Kidney epithelial cell (primary cell): Measurements from ENCODE around the gene TRIM71. TPM values are rescaled to one million over a fixed set of nuclear protein-coding genes. Genes with fewer than 3 reads are reported as not detected.

Source experiments
- DNase-seq: peaks from one replicate; pipeline ENCODE4 v3.0.0-alpha.2; 2010; ENCODE audit warnings: low read depth
- H3K27me3 ChIP-seq: 2 replicates; pipeline ENCODE4 v1.6.0; 2011; ENCODE audit warnings: low read length; ENCODE audit not compliant: control insufficient read depth, insufficient read depth
- H3K36me3 ChIP-seq: 2 replicates; pipeline ENCODE4 v1.5.1; 2011; ENCODE audit warnings: low read length; ENCODE audit not compliant: control insufficient read depth, insufficient read depth
- H3K4me3 ChIP-seq: 2 replicates; pipeline ENCODE4 v1.5.1; 2011; ENCODE audit warnings: low read depth, mild to moderate bottlenecking, control low read depth, low read length
- total RNA-seq: library from RNA; depleted of rRNA; stranded (reverse); fragments of >200 nt; gene quantifications from 2 replicates; pipeline ENCODE4 v1.2.3, GENCODE V29; 2015
- TF ChIP-seq, protein P1 (sequence below): IDR thresholded peaks from 2 replicates; pipeline ENCODE4 v1.5.1; 2011; ENCODE audit warnings: mild to moderate bottlenecking, moderate library complexity, low read length, control low read depth, inconsistent platforms; ENCODE audit not compliant: insufficient read depth, poor library complexity, severe bottlenecking

Gene TRIM71
- total RNA-seq, 1 donor from 2014 or later, result 2.4 TPM

DNA sequence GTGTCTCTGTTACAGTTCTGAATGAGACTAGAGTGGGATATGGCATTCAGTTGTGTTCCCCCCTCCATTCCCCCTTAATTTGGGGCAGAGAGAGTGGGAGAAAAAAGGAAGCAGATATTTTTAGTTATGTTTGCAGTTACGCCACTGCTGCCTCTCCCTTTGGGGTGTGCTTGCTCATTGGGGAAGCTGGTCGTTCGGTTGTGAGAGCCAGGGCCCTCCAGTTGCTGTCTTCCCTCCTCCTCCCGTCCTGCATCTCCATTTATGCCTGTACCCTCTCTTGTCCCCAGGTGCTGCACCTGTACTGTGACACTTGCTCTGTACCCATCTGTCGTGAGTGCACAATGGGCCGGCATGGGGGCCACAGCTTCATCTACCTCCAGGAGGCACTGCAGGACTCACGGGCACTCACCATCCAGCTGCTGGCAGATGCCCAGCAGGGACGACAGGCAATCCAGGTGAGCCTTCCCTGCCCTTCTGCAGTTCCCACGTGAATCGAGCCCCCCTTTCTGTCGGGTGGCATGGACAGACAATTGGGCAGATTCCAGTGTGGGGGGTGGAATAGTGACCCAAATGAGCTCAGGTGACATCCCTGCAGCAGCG is 55.8 kb downstream of the TRIM71 start:
- TF ChIP-seq, protein P1, sequence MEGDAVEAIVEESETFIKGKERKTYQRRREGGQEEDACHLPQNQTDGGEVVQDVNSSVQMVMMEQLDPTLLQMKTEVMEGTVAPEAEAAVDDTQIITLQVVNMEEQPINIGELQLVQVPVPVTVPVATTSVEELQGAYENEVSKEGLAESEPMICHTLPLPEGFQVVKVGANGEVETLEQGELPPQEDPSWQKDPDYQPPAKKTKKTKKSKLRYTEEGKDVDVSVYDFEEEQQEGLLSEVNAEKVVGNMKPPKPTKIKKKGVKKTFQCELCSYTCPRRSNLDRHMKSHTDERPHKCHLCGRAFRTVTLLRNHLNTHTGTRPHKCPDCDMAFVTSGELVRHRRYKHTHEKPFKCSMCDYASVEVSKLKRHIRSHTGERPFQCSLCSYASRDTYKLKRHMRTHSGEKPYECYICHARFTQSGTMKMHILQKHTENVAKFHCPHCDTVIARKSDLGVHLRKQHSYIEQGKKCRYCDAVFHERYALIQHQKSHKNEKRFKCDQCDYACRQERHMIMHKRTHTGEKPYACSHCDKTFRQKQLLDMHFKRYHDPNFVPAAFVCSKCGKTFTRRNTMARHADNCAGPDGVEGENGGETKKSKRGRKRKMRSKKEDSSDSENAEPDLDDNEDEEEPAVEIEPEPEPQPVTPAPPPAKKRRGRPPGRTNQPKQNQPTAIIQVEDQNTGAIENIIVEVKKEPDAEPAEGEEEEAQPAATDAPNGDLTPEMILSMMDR, result no peak
- H3K36me3 ChIP-seq, result no peaks in the 10 kb centered on the region

DNA sequence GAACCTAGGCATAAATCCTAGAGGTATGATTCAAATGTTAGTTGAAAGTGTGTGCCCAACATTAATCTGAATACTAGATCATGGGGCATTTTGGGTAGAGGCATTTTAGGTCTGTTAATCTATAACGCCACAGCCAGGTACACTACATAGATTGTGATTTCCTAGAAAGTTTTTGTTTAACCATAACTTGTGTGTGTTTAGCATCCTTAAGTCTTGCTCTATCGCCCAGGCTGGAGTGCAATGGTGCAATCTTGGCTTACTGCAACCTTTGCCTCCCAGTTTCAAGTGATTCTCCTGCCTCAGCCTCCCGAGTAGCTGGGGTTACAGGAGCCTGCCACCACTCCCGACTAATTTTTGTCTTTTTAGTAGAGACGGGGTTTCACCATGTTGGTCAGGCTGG is 59.1 kb downstream of the TRIM71 start:
- no peaks in the 10 kb centered on the region for H3K27me3 ChIP-seq
- TF ChIP-seq, protein P1, result no peak
- DNase-seq, result no peak
- H3K4me3 ChIP-seq, result no peak overlapping the region
- H3K36me3 ChIP-seq, result no peaks in the 10 kb centered on the region

More for the DNA sequence above, 55.8 kb downstream of the TRIM71 start:
- H3K27me3 ChIP-seq, result no peaks in the 10 kb centered on the region
- no peak overlapping the region for H3K4me3 ChIP-seq
- DNase-seq, result no peak

DNA sequence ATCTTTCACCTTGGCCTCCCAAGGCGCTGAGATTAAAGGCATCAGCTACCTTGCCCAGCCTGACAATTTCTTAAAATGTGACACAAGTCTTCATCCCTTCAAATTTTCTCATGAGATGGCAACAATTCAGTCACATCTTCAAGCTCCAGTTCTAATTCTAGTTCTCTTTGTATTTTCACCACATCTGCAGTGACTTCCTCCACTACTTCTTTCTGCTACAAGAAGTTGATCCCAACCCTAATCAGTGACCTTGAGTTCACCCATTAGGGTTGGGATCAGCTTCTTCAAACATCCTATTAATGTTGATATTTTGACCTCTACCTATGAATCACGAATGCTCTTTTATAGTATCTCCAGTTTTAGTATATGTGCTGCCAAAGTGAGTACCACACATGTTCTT is 59.8 kb downstream of the TRIM71 start:
- Histone ChIP-seq H3K4me3 (no peak overlapping the region), H3K36me3 (no peaks in the 10 kb centered on the region), H3K27me3 (no peaks in the 10 kb centered on the region)
- no peak for DNase-seq
- TF ChIP-seq, protein P1, result no peak

DNA sequence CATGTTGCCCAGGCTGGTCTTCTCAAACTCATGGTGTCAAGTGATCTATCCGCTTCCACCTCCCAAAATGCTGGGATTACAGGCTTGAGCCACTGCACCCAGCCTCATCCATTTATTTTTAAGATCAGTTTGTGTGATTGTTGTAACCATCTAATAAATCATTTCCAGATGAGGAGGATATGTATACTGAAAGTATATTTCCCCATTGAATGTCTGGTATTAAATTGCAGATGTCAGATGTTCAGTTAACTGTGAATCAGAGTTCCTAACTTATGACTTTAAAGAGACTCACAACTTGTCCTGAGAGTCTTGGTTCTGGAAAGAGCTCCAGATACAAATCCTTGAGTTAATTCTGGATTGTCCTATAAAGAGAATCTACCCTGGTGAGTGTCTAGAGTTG is 62.4 kb downstream of the TRIM71 start:
- no peaks in the 10 kb centered on the region for H3K27me3 ChIP-seq
- TF ChIP-seq, protein P1, result no peak
- H3K36me3 ChIP-seq, result no peaks in the 10 kb centered on the region
- H3K4me3 ChIP-seq, result no peak overlapping the region
- no peak for DNase-seq

DNA sequence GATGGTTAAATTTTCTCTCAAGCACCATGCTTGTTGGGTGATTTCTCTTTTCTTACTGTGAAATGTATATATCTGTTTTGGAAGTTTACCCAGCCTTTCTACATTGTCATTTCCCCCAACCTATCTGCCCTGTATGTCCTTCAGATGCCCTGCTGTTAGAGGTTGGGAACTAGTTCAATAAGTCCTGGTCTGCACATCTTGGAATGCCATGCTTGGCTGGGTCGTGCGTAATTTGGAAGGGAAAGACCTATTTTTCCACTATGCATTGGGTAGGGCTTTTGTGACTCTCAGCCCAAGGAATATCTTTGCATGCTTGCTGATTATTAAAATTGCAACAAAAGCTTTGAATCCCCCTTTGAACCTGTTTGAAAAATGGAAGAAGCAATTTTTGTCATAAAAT is 63.8 kb downstream of the TRIM71 start:
- no peak for DNase-seq
- Histone ChIP-seq H3K4me3 (no peak overlapping the region), H3K27me3 (no peaks in the 10 kb centered on the region), H3K36me3 (no peaks in the 10 kb centered on the region)
- TF ChIP-seq, protein P1, result no peak

DNA sequence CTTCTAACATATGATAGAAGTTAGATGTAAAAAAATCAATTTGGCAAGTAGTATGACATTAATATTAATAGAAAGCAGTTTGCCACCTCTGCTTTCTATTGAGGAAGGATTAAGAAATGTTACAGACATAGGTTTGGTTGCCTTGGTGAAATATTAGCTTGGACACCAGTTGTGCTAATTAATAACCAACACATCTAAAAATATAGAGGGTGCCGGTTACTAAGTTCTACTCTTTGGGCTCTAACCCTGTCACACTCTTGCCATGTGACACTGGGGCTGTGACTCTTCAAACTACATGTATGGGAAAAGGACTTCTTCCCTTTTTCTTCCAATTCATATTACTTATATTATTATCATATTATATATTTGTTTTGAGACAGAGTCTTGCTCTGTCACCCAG is 64.4 kb downstream of the TRIM71 start:
- Histone ChIP-seq H3K27me3 (no peaks in the 10 kb centered on the region), H3K4me3 (no peak overlapping the region), H3K36me3 (no peaks in the 10 kb centered on the region)
- DNase-seq, result no peak
- TF ChIP-seq, protein P1, result no peak
